ENCODE measurements around the gene MTMR1.

The MTMR1 gene

GRCh38 chrX:150763810-150764209 is 70.6 kb downstream of the MTMR1 start:
- no peak for DNase-seq

- DNase-seq, result no peak
These were observed 72.0 kb downstream of the MTMR1 start for GRCh38 chrX:150765237-150765636.

- no peak for DNase-seq
These were observed 72.7 kb downstream of the MTMR1 start for GRCh38 chrX:150765782-150766350.

GRCh38 chrX:150766351-150767044 is 73.3 kb downstream of the MTMR1 start:
- no peak for DNase-seq

GRCh38 chrX:150767045-150767395 is 73.8 kb downstream of the MTMR1 start:
- no peak for DNase-seq

GRCh38 chrX:150767475-150768131 is 74.4 kb downstream of the MTMR1 start:
- DNase-seq, result no peak

- DNase-seq, result no peak
These were observed 74.9 kb downstream of the MTMR1 start for GRCh38 chrX:150768132-150768485.

GRCh38 chrX:150768580-150769190 is 75.5 kb downstream of the MTMR1 start:
- DNase-seq, result no peak

- DNase-seq, result no peak
These were observed 76.2 kb downstream of the MTMR1 start for GRCh38 chrX:150769408-150769807.

- no peak for DNase-seq
These were observed 77.4 kb downstream of the MTMR1 start for GRCh38 chrX:150770623-150771022.

- DNase-seq, result no peak
These were observed 77.9 kb downstream of the MTMR1 start for GRCh38 chrX:150771116-150771515.

- DNase-seq, result peak; percentile 21
These were observed 79.2 kb downstream of the MTMR1 start for GRCh38 chrX:150772150-150772970.

- DNase-seq, result no peak
These were observed 79.9 kb downstream of the MTMR1 start for GRCh38 chrX:150773117-150773516.

GRCh38 chrX:150773634-150774033 is 80.4 kb downstream of the MTMR1 start:
- DNase-seq, result no peak

GRCh38 chrX:150774798-150775568 is 81.8 kb downstream of the MTMR1 start:
- DNase-seq, result no peak

GRCh38 chrX:150775569-150776350 is 82.6 kb downstream of the MTMR1 start:
- no peak for DNase-seq

- DNase-seq, result no peak
These were observed 84.3 kb downstream of the MTMR1 start for GRCh38 chrX:150777328-150777992.

- DNase-seq, result no peak
These were observed 86.2 kb downstream of the MTMR1 start for GRCh38 chrX:150779385-150779784.

GRCh38 chrX:150781677-150782076 is 88.5 kb downstream of the MTMR1 start:
- DNase-seq, result no peak

- no peak for DNase-seq
These were observed 96.8 kb downstream of the MTMR1 start for GRCh38 chrX:150790021-150790420.

GRCh38 chrX:150792949-150793527 is 99.8 kb downstream of the MTMR1 start:
- DNase-seq, result no peak

Measured in NCI-H774 (cell line).